ENCODE data around the gene KLC1. TPM values are rescaled to one million over a fixed set of nuclear protein-coding genes. Genes with fewer than 3 reads are reported as not detected.

The KLC1 gene
- total RNA-seq, 2 donors from 2014 or later = 185 to 201 TPM

DNA sequence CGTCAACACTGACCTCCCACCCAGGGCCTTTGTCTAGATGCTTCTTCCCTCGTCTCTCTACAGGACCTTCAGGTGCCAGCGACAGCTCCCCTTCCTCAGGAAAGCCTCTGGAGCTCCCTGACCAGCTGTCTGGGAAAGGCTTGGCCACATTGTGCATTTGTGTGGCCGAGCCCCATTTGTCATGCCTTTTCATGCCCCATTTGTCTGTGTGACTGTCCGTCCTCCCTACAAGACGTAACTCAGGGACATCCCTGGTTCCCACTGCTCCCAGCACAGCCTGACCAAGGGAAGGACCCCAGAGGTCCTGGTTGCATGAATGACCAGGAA lies 110.4 kb downstream of the KLC1 start:
- peaks cover 85% of the 10 kb centered on the region for H3K36me3 ChIP-seq
- no peak overlapping the region for H3K4me3 ChIP-seq
- no peaks in the 10 kb centered on the region for H3K9me3 ChIP-seq
- TF ChIP-seq, protein P1, sequence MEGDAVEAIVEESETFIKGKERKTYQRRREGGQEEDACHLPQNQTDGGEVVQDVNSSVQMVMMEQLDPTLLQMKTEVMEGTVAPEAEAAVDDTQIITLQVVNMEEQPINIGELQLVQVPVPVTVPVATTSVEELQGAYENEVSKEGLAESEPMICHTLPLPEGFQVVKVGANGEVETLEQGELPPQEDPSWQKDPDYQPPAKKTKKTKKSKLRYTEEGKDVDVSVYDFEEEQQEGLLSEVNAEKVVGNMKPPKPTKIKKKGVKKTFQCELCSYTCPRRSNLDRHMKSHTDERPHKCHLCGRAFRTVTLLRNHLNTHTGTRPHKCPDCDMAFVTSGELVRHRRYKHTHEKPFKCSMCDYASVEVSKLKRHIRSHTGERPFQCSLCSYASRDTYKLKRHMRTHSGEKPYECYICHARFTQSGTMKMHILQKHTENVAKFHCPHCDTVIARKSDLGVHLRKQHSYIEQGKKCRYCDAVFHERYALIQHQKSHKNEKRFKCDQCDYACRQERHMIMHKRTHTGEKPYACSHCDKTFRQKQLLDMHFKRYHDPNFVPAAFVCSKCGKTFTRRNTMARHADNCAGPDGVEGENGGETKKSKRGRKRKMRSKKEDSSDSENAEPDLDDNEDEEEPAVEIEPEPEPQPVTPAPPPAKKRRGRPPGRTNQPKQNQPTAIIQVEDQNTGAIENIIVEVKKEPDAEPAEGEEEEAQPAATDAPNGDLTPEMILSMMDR (IDR thresholded peaks at IDR 0.05) = no peak
- no peaks in the 10 kb centered on the region for H3K27me3 ChIP-seq
- no peak for DNase-seq (ENCODE audit: low spot score)
- H3K27ac ChIP-seq = no peak overlapping the region
- H3K4me1 ChIP-seq = peaks cover 0 to 27% of the 10 kb centered on the region in 2 donors

DNA sequence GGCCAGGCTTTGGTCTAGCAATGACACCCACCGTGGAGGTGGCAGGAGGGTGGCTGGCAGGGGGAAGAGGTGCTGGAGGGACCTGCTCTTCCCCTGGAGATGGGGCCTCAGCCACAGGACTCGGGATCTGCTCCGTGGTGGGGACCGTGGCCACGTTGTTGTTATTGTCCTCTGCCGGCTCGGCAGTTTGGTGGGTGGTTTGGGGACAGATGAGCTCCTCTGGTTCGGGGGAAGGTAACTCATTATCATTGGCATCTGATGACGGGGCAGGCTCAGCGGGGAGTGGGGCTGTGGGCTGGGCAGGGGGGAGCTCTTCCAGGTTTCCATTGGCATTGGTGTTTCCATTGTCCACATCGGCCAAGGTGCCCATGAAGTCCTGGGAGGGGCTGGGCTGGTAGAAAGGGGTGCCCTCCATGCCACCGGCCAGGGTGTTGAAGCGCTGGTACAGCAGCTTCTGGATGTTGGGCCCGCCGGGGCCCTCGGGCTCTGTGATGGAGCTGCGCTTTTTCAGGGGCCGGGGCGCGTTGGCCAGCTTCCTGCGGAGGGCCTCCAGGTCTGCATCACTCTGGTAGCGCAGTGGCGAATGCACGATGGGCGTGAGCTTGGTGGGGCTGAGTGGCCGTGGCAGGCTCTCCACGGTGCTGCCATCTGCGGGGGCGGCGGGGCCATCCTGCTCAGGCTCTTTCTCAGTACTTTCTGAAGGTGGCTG lies 110.9 kb downstream of the KLC1 start:
- H3K27ac ChIP-seq = no peak overlapping the region
- TF ChIP-seq, protein P1 (IDR thresholded peaks at IDR 0.05) = no peak
- H3K4me1 ChIP-seq = peaks cover 0 to 22% of the 10 kb centered on the region in 2 donors
- H3K9me3 ChIP-seq = no peaks in the 10 kb centered on the region
- H3K36me3 ChIP-seq = peaks cover 85% of the 10 kb centered on the region
- no peak overlapping the region for H3K4me3 ChIP-seq
- DNase-seq (ENCODE audit: low spot score) = no peak
- no peaks in the 10 kb centered on the region for H3K27me3 ChIP-seq

DNA sequence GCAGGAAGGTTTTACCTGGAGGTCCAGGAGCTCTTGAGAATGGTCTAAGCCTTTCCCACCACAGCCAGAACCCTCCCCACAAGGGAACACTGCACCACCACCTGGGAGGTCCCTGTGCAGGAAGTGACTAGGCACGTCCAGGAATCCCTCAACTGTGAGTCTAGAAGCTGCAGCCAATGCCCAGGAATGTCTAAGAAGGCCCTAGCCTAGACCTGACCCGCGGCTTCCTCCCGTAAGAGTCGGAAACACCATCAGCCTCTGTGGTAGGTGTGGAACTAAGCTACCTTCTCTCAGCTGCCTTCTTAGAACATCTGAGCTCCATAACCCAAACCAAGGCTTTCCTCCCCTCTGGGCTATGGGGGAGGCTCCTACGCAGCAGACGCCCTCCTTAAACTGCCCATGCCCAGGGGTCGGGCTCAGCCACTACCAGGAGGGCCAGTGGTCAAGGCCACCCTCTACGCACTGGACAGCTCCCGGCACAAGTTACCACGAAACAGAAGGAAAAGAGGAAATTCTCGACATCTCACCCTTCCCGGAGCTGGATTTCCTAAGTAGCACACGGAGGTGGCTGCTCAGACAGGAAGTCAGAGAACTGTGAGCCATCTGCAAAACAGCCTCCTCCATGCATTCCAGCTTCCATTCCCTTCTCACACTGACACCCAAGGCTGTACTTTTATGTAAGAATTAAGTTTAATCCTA lies 112.1 kb downstream of the KLC1 start:
- Histone ChIP-seq H3K27me3 (no peaks in the 10 kb centered on the region), H3K36me3 (peaks cover 83% of the 10 kb centered on the region), H3K9me3 (no peaks in the 10 kb centered on the region), H3K27ac (no peak overlapping the region), H3K4me1 (peaks cover 0 to 10% of the 10 kb centered on the region in 2 donors), H3K4me3 (no peak overlapping the region)
- TF ChIP-seq, protein P1 (IDR thresholded peaks at IDR 0.05) = no peak
- no peak for DNase-seq (ENCODE audit: low spot score)

DNA sequence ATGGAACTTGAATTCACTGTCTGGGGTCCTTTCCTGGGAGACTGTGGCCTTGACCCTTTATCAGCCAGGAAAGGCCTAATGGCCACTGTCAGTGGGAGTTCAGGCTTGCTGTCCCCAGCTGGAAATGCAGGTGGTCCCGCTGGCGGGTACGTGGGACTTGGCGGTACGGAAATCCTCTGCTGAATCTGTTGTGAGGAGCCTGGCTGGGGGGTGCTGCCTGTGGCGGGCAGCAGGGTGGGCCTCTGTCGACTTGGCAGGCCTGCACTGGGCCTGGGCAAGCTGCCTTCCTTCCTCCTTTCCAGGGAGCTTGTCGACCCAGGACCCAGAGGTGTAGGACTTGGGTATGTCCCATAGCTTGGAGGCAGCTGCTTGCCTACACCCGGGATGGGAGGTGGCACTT lies 112.9 kb downstream of the KLC1 start:
- Histone ChIP-seq H3K4me3 (no peak overlapping the region), H3K36me3 (peaks cover 85% of the 10 kb centered on the region), H3K27ac (no peak overlapping the region), H3K9me3 (no peaks in the 10 kb centered on the region), H3K27me3 (no peaks in the 10 kb centered on the region), H3K4me1 (peaks cover 0 to 3% of the 10 kb centered on the region in 2 donors)
- DNase-seq (ENCODE audit: low spot score) = no peak
- TF ChIP-seq, protein P1 (IDR thresholded peaks at IDR 0.05) = no peak

DNA sequence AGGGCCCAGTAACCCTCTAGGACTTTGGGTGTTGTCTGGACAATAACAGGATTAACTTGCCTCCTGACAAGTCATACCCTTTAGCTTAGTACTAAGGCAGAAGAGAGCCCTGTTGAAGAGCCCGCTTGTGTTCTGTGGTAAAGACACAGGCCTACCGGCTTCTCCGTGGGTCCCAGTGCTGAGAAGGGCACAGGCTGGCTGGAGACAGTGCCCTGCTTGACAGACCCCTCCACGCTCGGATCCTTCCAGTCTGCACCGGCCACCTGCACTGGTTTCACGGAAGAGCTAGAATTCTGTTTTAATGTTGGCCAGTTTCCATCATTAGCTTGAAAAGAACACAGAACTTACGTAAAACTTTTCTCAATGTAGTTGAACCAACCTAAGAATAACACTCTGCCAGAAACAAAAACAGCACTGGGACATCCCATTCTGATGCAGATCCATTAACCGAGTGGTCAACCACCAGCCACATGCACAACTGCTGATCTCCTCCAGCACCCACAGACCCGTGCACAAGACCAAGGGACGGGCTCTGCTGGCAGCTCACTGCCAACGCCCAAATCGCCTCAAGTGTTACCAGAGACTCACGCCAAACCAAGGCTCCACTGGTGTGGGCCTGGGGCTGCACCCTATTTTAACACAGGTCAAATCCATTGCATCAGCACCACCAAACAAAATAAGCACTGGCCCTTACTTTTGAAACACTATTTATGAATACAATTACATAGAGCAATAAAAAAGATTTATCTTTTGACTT lies 113.7 kb downstream of the KLC1 start:
- H3K27me3 ChIP-seq = no peaks in the 10 kb centered on the region
- no peak overlapping the region for H3K4me3 ChIP-seq
- no peaks in the 10 kb centered on the region for H3K9me3 ChIP-seq
- no peak overlapping the region for H3K27ac ChIP-seq
- peaks cover 0 to 3% of the 10 kb centered on the region in 2 donors for H3K4me1 ChIP-seq
- TF ChIP-seq, protein P1 (IDR thresholded peaks at IDR 0.05) = no peak
- no peak for DNase-seq (ENCODE audit: low spot score)
- H3K36me3 ChIP-seq = peaks cover 85% of the 10 kb centered on the region

All from right atrium auricular region (tissue), 2 donors.